Measurements from ENCODE around the gene CCDC186. TPM values are rescaled to one million over a fixed set of nuclear protein-coding genes. Genes with fewer than 3 reads are reported as not detected.

Gene CCDC186
- total RNA-seq, 1 donor: 60.4 TPM

GRCh38 chr10:114110174-114110972, 63.6 kb downstream of the CCDC186 start:
- Histone ChIP-seq H3K4me1 (ENCODE audit: insufficient read depth, low read length) (peaks cover 8% of the 10 kb centered on the region), H3K27me3 (ENCODE audit: insufficient read depth, low read length) (no peaks in the 10 kb centered on the region), H3K4me3 (ENCODE audit: low read length) (no peak overlapping the region), H3K9me3 (ENCODE audit: low read depth, low read length) (no peaks in the 10 kb centered on the region)

DNA sequence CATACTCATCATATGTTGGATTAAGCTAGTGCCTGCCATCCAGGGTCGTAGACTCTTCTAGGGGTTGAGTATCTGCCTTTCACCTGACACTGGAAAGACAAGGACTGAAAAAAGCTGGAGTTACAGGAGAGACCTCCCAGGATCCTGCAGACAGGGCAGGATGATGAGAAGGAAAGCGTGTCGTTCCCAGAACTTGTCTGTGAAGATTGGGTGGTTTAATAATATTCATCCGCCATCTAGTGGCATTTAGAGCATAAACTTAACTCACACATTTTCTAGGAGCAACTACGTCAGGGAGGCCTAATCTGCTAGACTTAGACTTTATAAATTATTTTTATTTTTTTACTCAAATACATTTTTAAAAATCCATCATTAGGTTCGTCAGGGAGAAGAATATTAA, 70.7 kb downstream of the CCDC186 start:
- peaks cover 37% of the 10 kb centered on the region for H3K4me1 ChIP-seq (ENCODE audit: insufficient read depth, low read length)
- H3K9me3 ChIP-seq (ENCODE audit: low read depth, low read length): no peaks in the 10 kb centered on the region
- H3K4me3 ChIP-seq (ENCODE audit: low read length): no peak overlapping the region
- H3K27me3 ChIP-seq (ENCODE audit: insufficient read depth, low read length): peaks cover 17% of the 10 kb centered on the region

DNA sequence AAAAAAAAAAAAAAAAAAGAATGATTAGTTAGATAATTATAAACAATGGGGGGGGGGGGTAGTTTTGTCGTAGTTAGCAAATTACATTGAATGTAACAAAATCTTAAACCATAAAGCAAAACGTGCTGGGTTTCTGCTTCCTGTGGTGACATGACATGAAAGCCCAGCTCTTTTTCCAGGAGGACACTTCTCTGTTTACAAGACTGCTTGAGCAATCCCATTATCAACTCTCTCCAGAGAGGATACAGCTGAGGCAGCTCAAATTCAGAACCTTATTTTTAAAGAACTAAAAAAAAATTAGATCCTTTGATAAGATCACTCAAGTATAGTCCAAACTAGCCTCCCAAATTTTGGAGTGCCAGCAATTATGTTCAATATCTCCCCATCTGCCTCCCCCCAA, 71.7 kb downstream of the CCDC186 start:
- Histone ChIP-seq H3K4me1 (ENCODE audit: insufficient read depth, low read length) (peaks cover 39% of the 10 kb centered on the region), H3K9me3 (ENCODE audit: low read depth, low read length) (no peaks in the 10 kb centered on the region), H3K4me3 (ENCODE audit: low read length) (no peak overlapping the region), H3K27me3 (ENCODE audit: insufficient read depth, low read length) (peaks cover 17% of the 10 kb centered on the region)

- no peak overlapping the region for H3K4me3 ChIP-seq (ENCODE audit: low read length)
- H3K4me1 ChIP-seq (ENCODE audit: insufficient read depth, low read length): peaks cover 50% of the 10 kb centered on the region
- H3K27me3 ChIP-seq (ENCODE audit: insufficient read depth, low read length): peaks cover 17% of the 10 kb centered on the region
- H3K9me3 ChIP-seq (ENCODE audit: low read depth, low read length): no peaks in the 10 kb centered on the region
Measured at GRCh38 chr10:114100848-114101741, 72.9 kb downstream of the CCDC186 start.

DNA sequence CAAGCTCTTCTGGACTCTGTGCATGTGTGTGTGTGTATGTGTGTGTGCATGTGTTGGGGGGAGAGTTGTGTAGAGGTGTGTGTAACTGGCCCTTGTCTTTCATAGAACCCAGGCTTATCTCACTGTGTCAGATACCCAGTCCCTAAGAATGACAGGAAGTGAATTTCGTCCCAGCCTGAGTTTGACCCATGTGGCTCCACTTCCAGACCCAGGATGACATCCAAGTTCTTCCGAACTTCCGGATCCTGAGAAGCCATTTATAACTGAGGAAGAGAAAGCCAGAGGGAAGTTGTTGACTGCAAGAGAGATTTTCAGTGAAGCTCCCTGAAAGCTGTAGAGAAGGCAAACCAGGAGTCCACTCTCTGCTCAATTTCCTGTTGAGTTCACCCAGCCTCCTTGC, 77.1 kb downstream of the CCDC186 start:
- no peaks in the 10 kb centered on the region for H3K9me3 ChIP-seq (ENCODE audit: low read depth, low read length)
- no peak overlapping the region for H3K4me3 ChIP-seq (ENCODE audit: low read length)
- H3K27me3 ChIP-seq (ENCODE audit: insufficient read depth, low read length): peaks cover 17% of the 10 kb centered on the region
- peaks cover 59% of the 10 kb centered on the region for H3K4me1 ChIP-seq (ENCODE audit: insufficient read depth, low read length)

DNA sequence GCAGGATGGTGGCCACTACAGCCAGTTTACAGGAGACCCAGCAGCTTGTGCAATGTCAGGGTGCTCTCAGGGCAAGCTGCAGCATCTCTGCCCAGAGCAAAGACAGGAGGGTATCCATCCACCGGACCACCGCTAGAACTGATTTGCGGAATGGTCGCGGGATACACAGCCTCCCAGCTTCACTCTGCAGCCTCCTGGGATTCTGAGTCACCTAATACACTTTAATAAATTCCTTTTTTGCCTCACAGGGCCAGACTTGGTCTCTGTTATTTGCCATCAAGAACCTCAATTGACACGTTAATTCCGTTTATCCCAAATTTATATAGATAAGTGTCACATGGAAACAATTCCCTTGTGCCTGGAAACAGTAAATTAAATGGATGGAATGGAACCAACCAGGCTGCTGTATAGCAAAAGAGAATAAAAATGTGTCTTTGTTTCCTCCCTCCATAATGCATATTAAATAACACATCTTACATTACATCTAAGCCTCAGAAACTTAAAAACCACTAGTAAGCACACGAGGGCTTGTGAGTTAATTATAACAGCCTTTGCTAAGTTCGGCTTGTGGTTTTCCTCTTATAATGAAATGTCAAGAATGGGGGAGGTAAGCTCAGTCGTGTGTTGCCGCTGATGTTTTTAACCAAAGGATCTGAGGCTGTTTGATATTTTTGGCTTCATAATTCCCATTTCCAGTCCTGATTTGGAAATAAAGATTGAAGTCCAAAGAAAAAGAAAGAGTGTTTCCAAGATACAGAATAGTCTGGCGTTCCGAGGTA, 78.3 kb downstream of the CCDC186 start:
- H3K4me1 ChIP-seq (ENCODE audit: insufficient read depth, low read length): peaks cover 48% of the 10 kb centered on the region

GRCh38 chr10:114094795-114095194, 79.2 kb downstream of the CCDC186 start:
- H3K4me3 ChIP-seq (ENCODE audit: low read length): no peak overlapping the region
- H3K4me1 ChIP-seq (ENCODE audit: insufficient read depth, low read length): peaks cover 39% of the 10 kb centered on the region
- no peaks in the 10 kb centered on the region for H3K27me3 ChIP-seq (ENCODE audit: insufficient read depth, low read length)
- H3K9me3 ChIP-seq (ENCODE audit: low read depth, low read length): no peaks in the 10 kb centered on the region

More for the DNA sequence above, 78.3 kb downstream of the CCDC186 start:
- H3K9me3 ChIP-seq (ENCODE audit: low read depth, low read length): no peaks in the 10 kb centered on the region
- peaks cover 7% of the 10 kb centered on the region for H3K27me3 ChIP-seq (ENCODE audit: insufficient read depth, low read length)
- no peak overlapping the region for H3K4me3 ChIP-seq (ENCODE audit: low read length)

- no peaks in the 10 kb centered on the region for H3K9me3 ChIP-seq (ENCODE audit: low read depth, low read length)
- H3K4me1 ChIP-seq (ENCODE audit: insufficient read depth, low read length): no peaks in the 10 kb centered on the region
- H3K27me3 ChIP-seq (ENCODE audit: insufficient read depth, low read length): no peaks in the 10 kb centered on the region
- no peak overlapping the region for H3K4me3 ChIP-seq (ENCODE audit: low read length)
Measured at GRCh38 chr10:114087655-114088054, 86.3 kb downstream of the CCDC186 start.

GRCh38 chr10:114087255-114087654, 86.7 kb downstream of the CCDC186 start:
- H3K27me3 ChIP-seq (ENCODE audit: insufficient read depth, low read length): no peaks in the 10 kb centered on the region
- no peaks in the 10 kb centered on the region for H3K9me3 ChIP-seq (ENCODE audit: low read depth, low read length)
- no peak overlapping the region for H3K4me3 ChIP-seq (ENCODE audit: low read length)
- no peaks in the 10 kb centered on the region for H3K4me1 ChIP-seq (ENCODE audit: insufficient read depth, low read length)

- H3K4me1 ChIP-seq (ENCODE audit: insufficient read depth, low read length): no peaks in the 10 kb centered on the region
- H3K27me3 ChIP-seq (ENCODE audit: insufficient read depth, low read length): no peaks in the 10 kb centered on the region
- no peaks in the 10 kb centered on the region for H3K9me3 ChIP-seq (ENCODE audit: low read depth, low read length)
- H3K4me3 ChIP-seq (ENCODE audit: low read length): no peak overlapping the region
Measured at GRCh38 chr10:114084215-114084614, 89.8 kb downstream of the CCDC186 start.

GRCh38 chr10:114083040-114083439, 91.0 kb downstream of the CCDC186 start:
- no peaks in the 10 kb centered on the region for H3K4me1 ChIP-seq (ENCODE audit: insufficient read depth, low read length)
- no peaks in the 10 kb centered on the region for H3K27me3 ChIP-seq (ENCODE audit: insufficient read depth, low read length)
- H3K9me3 ChIP-seq (ENCODE audit: low read depth, low read length): no peaks in the 10 kb centered on the region
- no peak overlapping the region for H3K4me3 ChIP-seq (ENCODE audit: low read length)

GRCh38 chr10:114081911-114082583, 92.0 kb downstream of the CCDC186 start:
- Histone ChIP-seq H3K4me3 (ENCODE audit: low read length) (no peak overlapping the region), H3K9me3 (ENCODE audit: low read depth, low read length) (no peaks in the 10 kb centered on the region), H3K27me3 (ENCODE audit: insufficient read depth, low read length) (no peaks in the 10 kb centered on the region), H3K4me1 (ENCODE audit: insufficient read depth, low read length) (peaks cover 10% of the 10 kb centered on the region)

DNA sequence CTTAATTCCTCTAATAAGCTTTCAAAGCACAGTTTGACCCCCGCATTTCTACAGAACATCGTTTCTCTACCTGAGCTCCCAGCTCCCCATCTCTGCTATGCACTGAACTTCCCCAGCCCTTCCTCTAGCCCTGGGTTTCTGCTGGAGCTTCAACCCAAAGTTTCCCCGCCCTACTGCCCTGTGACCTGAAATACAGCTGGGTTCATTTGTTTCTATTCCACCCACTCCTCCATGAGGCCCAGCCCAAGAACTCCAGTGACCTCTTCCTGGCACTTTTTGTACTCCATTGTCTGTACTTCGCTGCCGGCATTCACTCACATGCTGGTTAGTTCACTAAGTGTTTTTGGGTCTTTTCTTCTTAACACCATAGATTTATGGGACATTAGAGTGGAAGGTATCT, 94.6 kb downstream of the CCDC186 start:
- H3K4me1 ChIP-seq (ENCODE audit: insufficient read depth, low read length): peaks cover 12% of the 10 kb centered on the region
- no peaks in the 10 kb centered on the region for H3K9me3 ChIP-seq (ENCODE audit: low read depth, low read length)
- no peaks in the 10 kb centered on the region for H3K27me3 ChIP-seq (ENCODE audit: insufficient read depth, low read length)
- no peak overlapping the region for H3K4me3 ChIP-seq (ENCODE audit: low read length)

DNA sequence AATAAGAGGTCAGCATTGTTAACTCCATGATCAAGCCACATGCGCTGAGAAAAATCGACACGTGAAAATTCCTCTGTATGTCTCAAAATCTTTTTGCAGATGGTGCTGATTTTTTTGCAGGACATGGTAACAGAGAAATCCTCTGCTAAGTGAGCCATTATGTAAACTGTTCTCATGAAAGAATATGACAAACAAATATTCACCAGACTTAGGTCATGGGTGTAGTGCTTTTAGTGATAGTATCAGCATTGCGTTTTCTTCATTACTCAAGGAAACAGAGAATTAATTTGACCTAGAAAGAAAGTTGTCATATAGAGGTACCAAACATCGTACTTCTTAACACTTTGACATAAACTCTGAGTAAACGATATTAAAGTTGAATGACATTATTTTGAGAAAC, 95.7 kb downstream of the CCDC186 start:
- Histone ChIP-seq H3K27me3 (ENCODE audit: insufficient read depth, low read length) (no peaks in the 10 kb centered on the region), H3K4me1 (ENCODE audit: insufficient read depth, low read length) (peaks cover 23% of the 10 kb centered on the region), H3K4me3 (ENCODE audit: low read length) (no peak overlapping the region), H3K9me3 (ENCODE audit: low read depth, low read length) (no peaks in the 10 kb centered on the region)

Data from mononuclear cell (primary cell).